ENCODE data around the gene ALKAL2. TPM values are rescaled to one million over a fixed set of nuclear protein-coding genes. Genes with fewer than 3 reads are reported as not detected.

The ALKAL2 gene
- polyA plus RNA-seq, 1 donor from 2014 or later, result not detected

GRCh38 chr2:236993-237539 is 50.8 kb downstream of the ALKAL2 start:
- Histone ChIP-seq H3K9ac (ENCODE audit: low read length) (no peak overlapping the region), H2AFZ (ENCODE audit: low read depth, low read length) (no peak overlapping the region), H3K9me2 (ENCODE audit: insufficient read depth, low read length) (no peaks in the 10 kb centered on the region), H3K27me3 (ENCODE audit: insufficient read depth, low read depth, low read length) (no peaks in the 10 kb centered on the region), H4K20me1 (ENCODE audit: insufficient read depth) (no peaks in the 10 kb centered on the region), H3K4me3 (ENCODE audit: low read length) (no peak overlapping the region), H3K36me3 (ENCODE audit: insufficient read depth, low read length) (peaks cover 5% of the 10 kb centered on the region), H3K27ac (ENCODE audit: low read length) (no peak overlapping the region), H3K79me2 (replicated peaks; ENCODE audit: insufficient read depth, low read length) (no peaks in the 10 kb centered on the region), H3K4me2 (ENCODE audit: low read length) (no peak overlapping the region), H3K9me3 (ENCODE audit: low read length) (no peaks in the 10 kb centered on the region), H3F3A (ENCODE audit: insufficient read depth, low read length, poor library complexity, severe bottlenecking) (no peaks in the 10 kb centered on the region)
- no peak for TF ChIP-seq SMC3 (conservative IDR thresholded peaks at IDR 0.05; ENCODE audit: poor library complexity)
- TF ChIP-seq CTCF (IDR thresholded peaks at IDR 0.05; ENCODE audit: poor library complexity, severe bottlenecking), result no peak
- TF ChIP-seq TAF1 (IDR thresholded peaks at IDR 0.05; ENCODE audit: low read depth), result no peak
- TF ChIP-seq MXI1 (conservative IDR thresholded peaks at IDR 0.05; ENCODE audit: poor library complexity, severe bottlenecking), result no peak
- no peak for TF ChIP-seq EZH2 (IDR thresholded peaks at IDR 0.05; ENCODE audit: borderline replicate concordance, insufficient read depth, low read length, poor library complexity, severe bottlenecking)
- TF ChIP-seq EP300 (conservative IDR thresholded peaks at IDR 0.05; ENCODE audit: poor library complexity, severe bottlenecking), result no peak
- TF ChIP-seq POLR2AphosphoS5 (IDR thresholded peaks at IDR 0.05), result no peak
- no peak for TF ChIP-seq RAD21 (conservative IDR thresholded peaks at IDR 0.05)
- no peak for TF ChIP-seq REST (IDR thresholded peaks at IDR 0.05; ENCODE audit: borderline replicate concordance)

GRCh38 chr2:234421-234820 is 53.5 kb downstream of the ALKAL2 start:
- Histone ChIP-seq H3K79me2 (replicated peaks; ENCODE audit: insufficient read depth, low read length) (no peaks in the 10 kb centered on the region), H3K4me3 (ENCODE audit: low read length) (no peak overlapping the region), H3K9ac (ENCODE audit: low read length) (no peak overlapping the region), H3K9me2 (ENCODE audit: insufficient read depth, low read length) (no peaks in the 10 kb centered on the region), H3F3A (ENCODE audit: insufficient read depth, low read length, poor library complexity, severe bottlenecking) (no peaks in the 10 kb centered on the region), H3K36me3 (ENCODE audit: insufficient read depth, low read length) (no peaks in the 10 kb centered on the region), H3K4me2 (ENCODE audit: low read length) (no peak overlapping the region), H2AFZ (ENCODE audit: low read depth, low read length) (no peak overlapping the region), H3K27me3 (ENCODE audit: insufficient read depth, low read depth, low read length) (no peaks in the 10 kb centered on the region), H3K27ac (ENCODE audit: low read length) (no peak overlapping the region), H3K9me3 (ENCODE audit: low read length) (no peaks in the 10 kb centered on the region), H4K20me1 (ENCODE audit: insufficient read depth) (no peaks in the 10 kb centered on the region)
- TF ChIP-seq MXI1 (conservative IDR thresholded peaks at IDR 0.05; ENCODE audit: poor library complexity, severe bottlenecking) (no peak), EP300 (conservative IDR thresholded peaks at IDR 0.05; ENCODE audit: poor library complexity, severe bottlenecking) (no peak), SMC3 (conservative IDR thresholded peaks at IDR 0.05; ENCODE audit: poor library complexity) (no peak), TAF1 (IDR thresholded peaks at IDR 0.05; ENCODE audit: low read depth) (no peak)
